RPMI7951 (cell line): ENCODE results near the gene CFAP53. TPM values are rescaled to one million over a fixed set of nuclear protein-coding genes. Genes with fewer than 3 reads are reported as not detected.
A peak's percentile ranks its signal among the peaks of the same experiment; 100 is the strongest.

Experiments
- DNase-seq: peaks from one replicate; pipeline ENCODE4 v3.0.0-alpha.2; 2012; ENCODE audit warnings: low read depth
- total RNA-seq: library from RNA; depleted of rRNA; stranded (reverse); fragments of >200 nt; shearing (Covaris generic); gene quantifications from 2 replicates; pipeline ENCODE4 v1.2.3, GENCODE V29; 2014; rRNA removed

The CFAP53 gene
- total RNA-seq, 1 experiment from 2014 or later, result 0.36 TPM

GRCh38 chr18:50193796-50194630, 72.3 kb downstream of the CFAP53 start:
- DNase-seq, result no peak

- DNase-seq, result no peak
Observed at GRCh38 chr18:50192995-50193795, 73.1 kb downstream of the CFAP53 start.

GRCh38 chr18:50190926-50191325, 75.4 kb downstream of the CFAP53 start:
- no peak for DNase-seq

- DNase-seq, result no peak
Observed at GRCh38 chr18:50190236-50190635, 76.1 kb downstream of the CFAP53 start.

- DNase-seq, result no peak
Observed at GRCh38 chr18:50189160-50189559, 77.1 kb downstream of the CFAP53 start.

GRCh38 chr18:50188652-50189051, 77.6 kb downstream of the CFAP53 start:
- DNase-seq, result no peak

GRCh38 chr18:50187659-50188058, 78.6 kb downstream of the CFAP53 start:
- no peak for DNase-seq

GRCh38 chr18:50186385-50186784, 79.9 kb downstream of the CFAP53 start:
- DNase-seq, result no peak

GRCh38 chr18:50183556-50183955, 82.7 kb downstream of the CFAP53 start:
- peak; percentile 46 for DNase-seq

GRCh38 chr18:50182511-50182910, 83.8 kb downstream of the CFAP53 start:
- DNase-seq, result no peak

GRCh38 chr18:50181590-50181989, 84.7 kb downstream of the CFAP53 start:
- no peak for DNase-seq

- no peak for DNase-seq
Observed at GRCh38 chr18:50179465-50179864, 86.8 kb downstream of the CFAP53 start.

GRCh38 chr18:50177294-50177992, 88.9 kb downstream of the CFAP53 start:
- no peak for DNase-seq

Other genes starting within 250 kb of the CFAP53 start
- gene MYO5B, start 71.3 kb downstream of the CFAP53 start, total RNA-seq, result under 0.01 and 0.36 TPM in 2 replicates
- gene MBD1, start 15.0 kb upstream of the CFAP53 start, total RNA-seq, result 36.3 and 44.3 TPM in 2 replicates
- 15.7 and 20.9 TPM in 2 replicates for gene CXXC1, start 21.2 kb upstream of the CFAP53 start, total RNA-seq
- gene SKA1, start 108.6 kb upstream of the CFAP53 start, total RNA-seq, result 36.4 and 37.9 TPM in 2 replicates